Common myeloid progenitor, CD34-positive (primary cell): Measurements from ENCODE around the gene CDNF.

Source experiments
- CTCF ChIA-PET: fragments of 350-600 bp; sonication (Branson Sonifier 250); formaldehyde crosslinking; loops from one replicate; lab custom pipeline; 2021; ENCODE audit warnings: antibody characterized with exemption; lab: Charles Lee
- POLR2A ChIA-PET: fragments of 350-600 bp; sonication (Branson Sonifier 250); formaldehyde crosslinking; loops from one replicate; lab custom pipeline; 2021; ENCODE audit warnings: antibody characterized with exemption; lab: Charles Lee
- DNase-seq, 3 donors: peaks; one replicate each; pipeline versions ENCODE4 v3.0.0 to v3.0.0-alpha.2; 2013
- H3K27ac ChIP-seq, 2 experiments: 1 replicate in 1 of 2; 2 replicates in 1 of 2; pipeline ENCODE4 v1.7.0; 2013; ENCODE audit warnings: inconsistent platforms in 2 of 2, low read length in 2 of 2, mild to moderate bottlenecking in 2 of 2, low read depth in 1 of 2, moderate library complexity in 1 of 2; ENCODE audit not compliant: severe bottlenecking in 2 of 2, insufficient read depth in 1 of 2, poor library complexity in 1 of 2
- H3K27me3 ChIP-seq, 5 experiments: replicated peaks in 2 of 5; 1 replicate in 3 of 5; 2 replicates in 2 of 5; pipeline versions ENCODE4 v1.6.1 to v1.7.0; 2013; ENCODE audit warnings: low read length in 4 of 5, mild to moderate bottlenecking in 2 of 5, moderate library complexity in 2 of 5, inconsistent platforms in 1 of 5; ENCODE audit not compliant: insufficient read depth in 5 of 5, control insufficient read depth in 4 of 5
- H3K36me3 ChIP-seq, 4 experiments: 1 replicate in 2 of 4; 2 replicates in 2 of 4; pipeline versions ENCODE4 v1.6.1 to v1.7.0; 2013; ENCODE audit warnings: low read length in 3 of 4, control low read depth in 1 of 4, mild to moderate bottlenecking in 1 of 4; ENCODE audit not compliant: control insufficient read depth in 4 of 4, insufficient read depth in 4 of 4
- H3K4me1 ChIP-seq, 4 experiments: 1 replicate in 3 of 4; 2 replicates in 1 of 4; pipeline versions ENCODE4 v1.6.1 to v1.7.1; 2013; ENCODE audit warnings: low read length in 3 of 4, mild to moderate bottlenecking in 3 of 4, control low read depth in 1 of 4, inconsistent platforms in 1 of 4, moderate library complexity in 1 of 4; ENCODE audit not compliant: control insufficient read depth in 4 of 4, insufficient read depth in 4 of 4; ENCODE audit errors: control extremely low read depth in 1 of 4
- H3K4me3 ChIP-seq, 7 experiments: 1 replicate in 4 of 7; 2 replicates in 3 of 7; pipeline versions ENCODE4 v1.5.1 to v1.7.0; 2013; ENCODE audit warnings: mild to moderate bottlenecking in 7 of 7, low read length in 6 of 7, moderate library complexity in 6 of 7, inconsistent platforms in 2 of 7, low read depth in 2 of 7, control low read depth in 1 of 7; ENCODE audit not compliant: insufficient read depth in 4 of 7, control insufficient read depth in 1 of 7; ENCODE audit errors: extremely low read depth in 1 of 7
- H3K9me3 ChIP-seq, 5 experiments: 1 replicate in 4 of 5; 2 replicates in 1 of 5; pipeline versions ENCODE4 v1.6.1 to v1.7.1; 2013; ENCODE audit warnings: low read length in 4 of 5, mild to moderate bottlenecking in 2 of 5, inconsistent platforms in 1 of 5, low read depth in 1 of 5, moderate library complexity in 1 of 5; ENCODE audit not compliant: control insufficient read depth in 4 of 5, insufficient read depth in 2 of 5; ENCODE audit errors: control extremely low read depth in 1 of 5
- WGBS: methylation state at CpG from one replicate; pipeline ENCODE4 v1.1.5; 2013; ENCODE audit not compliant: insufficient coverage; 5-methylcytosine and 5-hydroxymethylcytosine counted together

The CDNF gene

DNA sequence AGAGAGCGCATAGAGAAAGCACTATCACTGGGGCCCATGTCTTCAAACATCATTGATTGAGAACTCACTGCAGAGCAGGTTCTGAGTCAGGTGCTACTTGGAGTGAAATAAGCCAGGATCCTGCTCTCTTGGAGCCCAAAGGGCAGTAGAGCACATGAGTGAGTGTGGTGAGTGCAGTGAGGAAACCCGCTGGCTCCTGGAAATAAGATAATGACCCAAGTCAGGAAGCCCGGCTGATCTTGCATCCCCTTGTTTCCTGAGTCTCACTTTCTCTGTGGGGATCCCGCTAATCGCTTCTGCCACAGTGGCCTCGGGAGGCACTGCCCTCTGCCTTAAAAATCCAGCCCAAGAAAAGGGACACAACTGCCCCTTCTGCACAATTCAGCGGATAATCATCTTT, 56.1 kb downstream of the CDNF start:
- H3K27me3 ChIP-seq = no peaks in the 10 kb centered on the region
- H3K4me1 ChIP-seq = peaks cover 2 to 20% (median 17%) of the 10 kb centered on the region in 4 experiments
- ChIA-PET CTCF (no interaction called here), POLR2A (no interaction called here)
- 19% methylated on average over 6 of the region's 7 CpGs for WGBS
- no peak overlapping the region for H3K27ac ChIP-seq
- peak; percentile 60 to 74 (median 62) for DNase-seq
- H3K36me3 ChIP-seq = no peaks in the 10 kb centered on the region
- peaks cover 0 to 5% (median 3%) of the 10 kb centered on the region in 5 experiments for H3K9me3 ChIP-seq
- H3K4me3 ChIP-seq = peak overlapping the region in 3 of 7 experiments; percentile 14 to 42 (median 19)

DNA sequence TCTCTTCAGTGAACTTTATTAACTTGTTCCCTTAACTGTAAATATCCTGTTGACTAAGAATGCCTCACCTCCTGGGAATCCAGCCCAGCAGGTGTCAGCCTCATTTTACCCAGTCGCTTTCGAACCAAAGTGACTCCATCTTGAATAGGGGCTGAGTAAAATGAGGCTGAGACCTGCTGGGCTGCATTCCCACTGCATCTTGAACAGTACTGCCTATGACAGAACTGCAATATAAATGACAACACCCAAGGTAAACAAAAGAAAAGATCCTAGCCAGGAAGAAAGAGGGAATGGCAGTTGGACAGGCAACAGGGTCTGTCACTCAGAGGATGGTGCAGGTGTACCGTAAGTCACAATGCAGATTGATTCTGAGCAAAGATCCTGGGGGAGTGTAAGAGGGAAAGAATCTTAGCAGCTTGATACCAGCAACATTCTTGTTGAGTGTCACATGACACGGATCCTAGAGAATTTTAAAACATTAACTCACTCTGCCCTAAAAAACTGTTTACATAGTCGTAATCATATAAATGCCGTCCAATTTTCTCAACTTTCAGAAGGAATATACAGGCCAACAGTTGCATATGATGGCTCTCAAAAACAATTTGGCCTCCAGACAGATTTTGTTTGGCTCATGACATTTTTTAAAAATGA, 58.7 kb downstream of the CDNF start:
- no peak for DNase-seq
- H3K4me1 ChIP-seq = peaks cover 2 to 20% (median 17%) of the 10 kb centered on the region in 4 experiments
- WGBS = 99% methylated on average over 5 of the region's 6 CpGs
- POLR2A ChIA-PET = no interaction called here
- CTCF ChIA-PET = no interaction called here
- no peaks in the 10 kb centered on the region for H3K36me3 ChIP-seq
- no peak overlapping the region for H3K27ac ChIP-seq
- no peaks in the 10 kb centered on the region for H3K27me3 ChIP-seq
- no peak overlapping the region for H3K4me3 ChIP-seq
- H3K9me3 ChIP-seq = no peaks in the 10 kb centered on the region

DNA sequence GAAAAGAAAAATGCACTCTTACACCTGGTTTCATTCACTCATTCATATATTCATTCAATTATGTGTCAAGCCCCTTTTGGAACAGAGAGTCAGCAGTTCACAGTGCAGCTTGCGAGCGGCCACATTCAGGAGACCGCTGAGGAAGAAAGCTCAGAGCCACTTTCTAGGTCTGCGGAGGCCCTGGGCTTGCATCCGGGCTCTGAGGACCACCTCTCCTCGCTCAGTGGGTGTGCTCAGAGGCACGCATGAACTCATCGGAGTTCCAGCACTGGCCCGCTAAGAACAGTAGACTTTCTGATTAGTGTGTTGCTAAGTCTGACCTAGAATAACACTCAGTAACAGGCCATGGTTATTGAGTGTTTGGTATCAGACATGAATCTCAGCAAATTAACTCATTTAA, 61.3 kb downstream of the CDNF start:
- no peaks in the 10 kb centered on the region for H3K27me3 ChIP-seq

DNA sequence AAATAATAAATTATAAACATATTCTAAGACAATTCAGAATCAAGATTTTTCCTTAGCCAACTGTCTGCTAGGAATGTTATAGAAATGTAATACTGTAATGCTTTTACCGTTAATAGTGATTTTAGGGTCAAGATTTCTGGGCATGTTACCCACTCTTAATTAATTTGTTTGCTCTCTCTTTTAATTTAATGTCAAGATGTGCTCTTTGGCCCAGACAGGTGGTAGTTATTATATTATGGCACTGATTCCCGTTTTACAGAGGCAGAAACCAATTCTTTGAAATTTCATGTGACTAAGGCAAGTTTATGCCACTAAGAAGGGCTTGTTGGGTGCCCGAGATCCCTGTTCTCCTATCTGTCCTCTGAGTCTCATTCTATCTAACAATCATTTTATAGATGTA, 62.2 kb downstream of the CDNF start:
- CTCF ChIA-PET = no interaction called here
- POLR2A ChIA-PET = no interaction called here
- Histone ChIP-seq H3K4me3 (no peak overlapping the region), H3K36me3 (no peaks in the 10 kb centered on the region), H3K27me3 (no peaks in the 10 kb centered on the region), H3K9me3 (no peaks in the 10 kb centered on the region), H3K27ac (no peak overlapping the region), H3K4me1 (no peaks in the 10 kb centered on the region)
- WGBS = 100% methylated on average over 1 of the region's 3 CpGs
- no peak for DNase-seq

More for the DNA sequence above, 61.3 kb downstream of the CDNF start:
- WGBS = 94% methylated on average over 5 of the region's 9 CpGs
- Histone ChIP-seq H3K36me3 (no peaks in the 10 kb centered on the region), H3K27ac (no peak overlapping the region), H3K4me1 (peaks cover 0 to 4% (median 2%) of the 10 kb centered on the region in 4 experiments), H3K9me3 (no peaks in the 10 kb centered on the region), H3K4me3 (no peak overlapping the region)
- ChIA-PET CTCF (no interaction called here), POLR2A (no interaction called here)
- no peak for DNase-seq

DNA sequence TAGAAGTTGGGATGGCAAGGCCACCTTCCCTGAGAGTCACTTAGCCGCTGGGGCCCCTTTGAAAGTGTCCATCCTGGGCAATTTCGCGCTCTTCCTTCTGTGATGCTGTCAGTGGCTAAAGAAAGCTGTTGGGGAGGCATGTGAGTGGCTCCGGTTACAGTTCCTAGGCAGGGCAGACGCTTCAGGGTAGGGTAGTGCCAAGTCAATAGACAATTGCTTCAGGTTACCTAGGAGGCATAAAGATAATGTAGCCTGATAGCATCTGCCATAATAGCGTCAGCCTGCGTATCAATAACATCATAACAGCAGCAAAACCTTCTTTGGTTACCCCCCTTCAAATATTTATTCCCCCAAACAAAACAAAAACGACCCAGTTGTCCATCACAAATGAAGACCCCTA, 63.0 kb downstream of the CDNF start, which contains the start of gene FAM107B:
FAM107B (minus strand) TSS at position 101 of the 400 bp plus-strand sequence. CDS start 234 bp downstream, outside the sequence.
- H3K4me1 ChIP-seq = no peaks in the 10 kb centered on the region
- WGBS = 98% methylated on average over 8 of the region's 8 CpGs
- POLR2A ChIA-PET = no interaction called here
- H3K4me3 ChIP-seq = no peak within 1 kb of the TSS
- no peak within 1 kb of the TSS for H3K27ac ChIP-seq
- CTCF ChIA-PET = no interaction called here
- H3K9me3 ChIP-seq = no peaks in the 10 kb centered on the region
- DNase-seq = no peak
- H3K27me3 ChIP-seq = no peaks in the 10 kb centered on the region
- no peaks in the 10 kb centered on the region for H3K36me3 ChIP-seq

DNA sequence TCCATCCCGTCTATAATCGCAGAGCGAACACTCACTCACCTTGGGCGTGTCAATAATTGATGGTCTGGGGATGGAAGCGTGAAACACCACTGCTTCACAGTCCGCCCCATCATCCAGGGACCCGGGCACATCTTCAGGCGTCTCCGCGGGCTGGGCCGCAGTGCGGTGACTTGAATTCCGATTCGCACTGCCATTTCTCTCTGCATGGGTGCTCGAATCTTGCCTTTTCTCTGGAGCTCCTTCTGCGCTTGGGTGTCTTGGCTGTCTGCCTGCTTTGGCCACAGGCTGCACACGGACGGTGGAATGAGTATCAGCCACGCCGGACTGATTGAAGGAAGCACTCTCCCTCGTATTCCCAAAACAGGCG, 63.6 kb downstream of the CDNF start:
- ChIA-PET CTCF (no interaction called here), POLR2A (no interaction called here)
- H3K4me3 ChIP-seq = no peak overlapping the region
- no peaks in the 10 kb centered on the region for H3K4me1 ChIP-seq
- WGBS = 97% methylated on average over 19 of the region's 22 CpGs
- no peak overlapping the region for H3K27ac ChIP-seq
- no peaks in the 10 kb centered on the region for H3K36me3 ChIP-seq
- no peak for DNase-seq
- no peaks in the 10 kb centered on the region for H3K27me3 ChIP-seq
- H3K9me3 ChIP-seq = no peaks in the 10 kb centered on the region

DNA sequence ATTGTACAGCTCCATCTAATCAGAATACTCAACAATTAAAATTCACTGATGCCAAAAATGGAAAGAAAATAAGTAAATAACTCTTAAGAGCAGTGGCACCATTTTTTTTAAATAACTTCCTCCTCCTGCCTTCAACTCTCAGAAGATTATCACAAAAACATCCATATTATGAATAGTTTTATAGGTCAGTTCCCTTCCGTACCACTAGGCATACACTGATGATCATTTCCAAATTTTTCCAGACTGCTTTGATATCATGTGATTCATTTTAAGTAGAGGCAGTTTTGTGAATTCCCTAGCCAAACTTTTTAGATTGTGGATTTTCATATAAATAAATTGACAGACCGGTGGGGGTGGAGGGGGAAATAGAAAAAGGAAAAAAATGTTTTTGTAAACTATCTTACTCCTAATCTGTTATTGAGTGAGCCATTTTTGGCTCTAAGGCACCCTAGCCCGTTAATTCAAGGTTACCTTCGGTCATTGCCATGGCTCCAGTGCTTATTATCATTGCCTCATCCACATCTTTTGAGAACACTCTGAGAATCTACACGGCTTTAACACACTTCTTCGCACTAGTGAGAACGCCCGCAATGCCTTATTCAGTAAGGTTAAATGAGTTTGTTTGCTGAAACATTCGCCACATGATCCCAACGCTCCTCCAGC, 64.2 kb downstream of the CDNF start:
- no peak for DNase-seq
- no peak overlapping the region for H3K4me3 ChIP-seq
- POLR2A ChIA-PET = no interaction called here
- no peaks in the 10 kb centered on the region for H3K4me1 ChIP-seq
- H3K27ac ChIP-seq = no peak overlapping the region
- 100% methylated on average over 5 of the region's 10 CpGs for WGBS
- CTCF ChIA-PET = interaction anchor here (0.8 kb wide), 1 partner anchor 92 kb away, joined by 3 read pairs; no protein-coding TSS in a partner anchor
- no peaks in the 10 kb centered on the region for H3K9me3 ChIP-seq
- no peaks in the 10 kb centered on the region for H3K36me3 ChIP-seq
- no peaks in the 10 kb centered on the region for H3K27me3 ChIP-seq
